ENCODE results near the gene ALDH16A1.

- TF ChIP-seq EZH2 (IDR thresholded peaks at IDR 0.05; ENCODE audit: low read depth) (no peak), CTCF (conservative IDR thresholded peaks at IDR 0.05) (no peak)
These were observed 33.2 kb downstream of the ALDH16A1 start for GRCh38 chr19:49486232-49486631.
